OCI-LY1 (cell line): Measurements from ENCODE around the gene TMEM176B.

Experiments used
- EZH2 ChIP-seq: fragments of 200-600 bp; sonication (generic), shearing (Covaris generic); IDR thresholded peaks from 2 replicates; pipeline ENCODE4 v1.8.0; 2017; ENCODE audit warnings: borderline replicate concordance, mixed run types, mild to moderate bottlenecking, antibody characterized with exemption, low read length, moderate library complexity, mixed read lengths
- TF ChIP-seq, protein P1 (sequence below): fragments of 200-600 bp; sonication (generic), shearing (Covaris generic); IDR thresholded peaks from 2 replicates; pipeline ENCODE4 v1.5.1; 2017; ENCODE audit warnings: mild to moderate bottlenecking, antibody characterized with exemption, low read length, moderate library complexity, mixed read lengths

DNA sequence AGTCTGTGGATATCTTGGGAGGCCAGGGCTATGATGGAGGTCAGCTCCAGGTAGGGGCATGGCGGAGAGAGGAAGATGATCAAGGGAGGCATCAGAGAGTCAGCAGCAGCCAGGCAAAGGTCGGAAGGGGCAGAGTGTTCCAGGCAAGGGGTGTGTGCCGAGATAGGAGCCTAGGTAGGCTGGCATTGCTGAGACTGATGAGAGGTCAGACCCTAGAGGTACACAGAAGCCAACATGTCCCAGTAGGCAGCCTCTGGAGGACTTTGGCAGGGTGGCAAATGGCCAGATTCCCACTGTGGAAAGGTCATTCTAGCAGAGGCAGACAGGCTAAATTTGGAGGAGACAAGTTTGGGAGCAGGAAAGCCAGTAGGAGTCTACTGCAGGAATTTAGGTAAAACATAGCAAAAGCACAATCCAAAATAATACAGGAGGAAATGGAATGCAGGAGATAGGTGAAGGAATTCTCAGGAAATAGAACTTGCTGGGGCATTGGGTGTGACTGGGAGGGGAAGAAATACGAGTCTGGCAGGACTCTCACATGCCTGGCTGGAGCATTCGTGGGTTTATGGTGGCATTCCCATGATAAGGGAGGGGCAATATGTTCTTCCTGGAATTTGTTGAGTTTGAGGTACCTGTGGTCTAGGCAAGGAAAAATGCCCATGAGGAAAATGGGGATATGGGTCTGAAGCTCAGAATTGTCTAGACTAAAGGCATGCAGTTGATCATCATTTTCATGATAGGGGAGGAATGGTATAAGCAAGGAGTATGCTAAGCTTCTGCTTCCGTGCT, 26.1 kb upstream of the TMEM176B start:
- no peak for TF ChIP-seq EZH2
- TF ChIP-seq, protein P1, sequence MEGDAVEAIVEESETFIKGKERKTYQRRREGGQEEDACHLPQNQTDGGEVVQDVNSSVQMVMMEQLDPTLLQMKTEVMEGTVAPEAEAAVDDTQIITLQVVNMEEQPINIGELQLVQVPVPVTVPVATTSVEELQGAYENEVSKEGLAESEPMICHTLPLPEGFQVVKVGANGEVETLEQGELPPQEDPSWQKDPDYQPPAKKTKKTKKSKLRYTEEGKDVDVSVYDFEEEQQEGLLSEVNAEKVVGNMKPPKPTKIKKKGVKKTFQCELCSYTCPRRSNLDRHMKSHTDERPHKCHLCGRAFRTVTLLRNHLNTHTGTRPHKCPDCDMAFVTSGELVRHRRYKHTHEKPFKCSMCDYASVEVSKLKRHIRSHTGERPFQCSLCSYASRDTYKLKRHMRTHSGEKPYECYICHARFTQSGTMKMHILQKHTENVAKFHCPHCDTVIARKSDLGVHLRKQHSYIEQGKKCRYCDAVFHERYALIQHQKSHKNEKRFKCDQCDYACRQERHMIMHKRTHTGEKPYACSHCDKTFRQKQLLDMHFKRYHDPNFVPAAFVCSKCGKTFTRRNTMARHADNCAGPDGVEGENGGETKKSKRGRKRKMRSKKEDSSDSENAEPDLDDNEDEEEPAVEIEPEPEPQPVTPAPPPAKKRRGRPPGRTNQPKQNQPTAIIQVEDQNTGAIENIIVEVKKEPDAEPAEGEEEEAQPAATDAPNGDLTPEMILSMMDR, result no peak
